ENCODE measurements around the gene DCBLD1. TPM values are rescaled to one million over a fixed set of nuclear protein-coding genes. Genes with fewer than 3 reads are reported as not detected.

DCBLD1 gene
- total and polyA plus RNA-seq, 4 donors = 2.7 to 10.4 (median 4.4) TPM

DNA sequence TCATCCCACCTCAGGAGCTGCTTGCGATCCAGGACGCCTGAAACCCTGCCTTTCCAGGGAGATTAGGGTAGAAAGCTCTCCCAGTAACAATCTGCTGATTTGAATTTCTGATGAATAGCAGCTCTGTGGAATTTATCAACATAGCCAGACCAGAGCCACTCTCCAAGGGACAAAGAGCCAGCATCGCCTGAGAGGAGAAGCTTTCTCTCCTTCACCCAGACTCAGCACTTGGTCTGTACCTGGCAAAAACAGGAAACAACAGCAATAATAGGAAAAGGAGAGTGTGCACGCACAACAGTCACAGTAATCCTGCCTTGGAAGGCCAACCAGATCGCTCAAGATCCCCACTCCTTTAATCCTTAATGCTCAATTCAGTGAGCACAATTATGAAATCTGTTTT, 34.5 kb upstream of the DCBLD1 start (continued):
- TF ChIP-seq, protein P1, sequence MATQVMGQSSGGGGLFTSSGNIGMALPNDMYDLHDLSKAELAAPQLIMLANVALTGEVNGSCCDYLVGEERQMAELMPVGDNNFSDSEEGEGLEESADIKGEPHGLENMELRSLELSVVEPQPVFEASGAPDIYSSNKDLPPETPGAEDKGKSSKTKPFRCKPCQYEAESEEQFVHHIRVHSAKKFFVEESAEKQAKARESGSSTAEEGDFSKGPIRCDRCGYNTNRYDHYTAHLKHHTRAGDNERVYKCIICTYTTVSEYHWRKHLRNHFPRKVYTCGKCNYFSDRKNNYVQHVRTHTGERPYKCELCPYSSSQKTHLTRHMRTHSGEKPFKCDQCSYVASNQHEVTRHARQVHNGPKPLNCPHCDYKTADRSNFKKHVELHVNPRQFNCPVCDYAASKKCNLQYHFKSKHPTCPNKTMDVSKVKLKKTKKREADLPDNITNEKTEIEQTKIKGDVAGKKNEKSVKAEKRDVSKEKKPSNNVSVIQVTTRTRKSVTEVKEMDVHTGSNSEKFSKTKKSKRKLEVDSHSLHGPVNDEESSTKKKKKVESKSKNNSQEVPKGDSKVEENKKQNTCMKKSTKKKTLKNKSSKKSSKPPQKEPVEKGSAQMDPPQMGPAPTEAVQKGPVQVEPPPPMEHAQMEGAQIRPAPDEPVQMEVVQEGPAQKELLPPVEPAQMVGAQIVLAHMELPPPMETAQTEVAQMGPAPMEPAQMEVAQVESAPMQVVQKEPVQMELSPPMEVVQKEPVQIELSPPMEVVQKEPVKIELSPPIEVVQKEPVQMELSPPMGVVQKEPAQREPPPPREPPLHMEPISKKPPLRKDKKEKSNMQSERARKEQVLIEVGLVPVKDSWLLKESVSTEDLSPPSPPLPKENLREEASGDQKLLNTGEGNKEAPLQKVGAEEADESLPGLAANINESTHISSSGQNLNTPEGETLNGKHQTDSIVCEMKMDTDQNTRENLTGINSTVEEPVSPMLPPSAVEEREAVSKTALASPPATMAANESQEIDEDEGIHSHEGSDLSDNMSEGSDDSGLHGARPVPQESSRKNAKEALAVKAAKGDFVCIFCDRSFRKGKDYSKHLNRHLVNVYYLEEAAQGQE (IDR thresholded peaks at IDR 0.05) = no peak
- TF ChIP-seq TAF1 (conservative IDR thresholded peaks at IDR 0.05) (no peak), RXRA (IDR thresholded peaks at IDR 0.05) (no peak), FOXA2 (IDR thresholded peaks at IDR 0.05) (no peak)

DNA sequence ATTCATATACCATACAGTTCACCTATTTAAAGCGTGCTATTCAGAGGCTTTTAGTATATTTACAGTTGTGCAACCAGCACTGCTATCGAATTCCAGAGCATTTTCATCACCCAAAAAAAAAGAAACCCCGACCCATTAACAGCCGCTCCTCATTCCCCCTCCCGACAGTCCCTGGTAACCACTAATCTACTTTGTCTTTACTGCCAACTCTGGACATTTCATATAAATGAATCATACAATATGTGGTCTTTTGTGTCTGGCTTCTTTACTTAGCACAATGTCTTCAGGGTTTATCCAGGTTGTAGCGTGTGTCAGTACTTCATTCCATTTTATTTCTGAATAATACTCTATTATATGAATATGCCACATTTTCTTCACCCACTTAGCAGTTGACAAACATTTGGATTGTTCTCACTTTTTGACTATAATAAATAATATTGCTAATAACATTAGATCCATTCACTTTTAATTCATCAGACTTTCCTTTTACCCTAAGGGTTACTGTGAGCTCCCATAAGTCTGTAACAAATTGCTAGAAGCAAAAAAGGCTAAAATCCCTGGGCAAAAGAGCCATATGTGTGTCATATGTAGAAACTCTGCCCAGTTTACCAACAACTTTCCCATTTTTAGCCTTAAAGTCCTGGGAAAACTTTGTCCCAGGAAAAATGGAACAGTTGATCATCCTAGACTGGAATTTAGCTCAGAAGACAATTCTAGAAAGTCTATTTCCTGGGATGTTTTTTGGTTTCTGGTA, 33.6 kb upstream of the DCBLD1 start:
- H3K36me3 ChIP-seq (ENCODE audit: control insufficient read depth in 4 of 4, insufficient read depth in 3 of 4, low read depth in 1 of 4, low read length in 3 of 4) = no peaks in the 10 kb centered on the region
- H3K4me3 ChIP-seq (ENCODE audit: low read depth in 1 of 3, low read length in 3 of 3) = no peak overlapping the region
- H3K9ac ChIP-seq (ENCODE audit: low read depth in 1 of 2, low read length in 2 of 2) = no peak overlapping the region
- no peak for DNase-seq (ENCODE audit: low spot score)
- no peak overlapping the region for H3K27ac ChIP-seq (ENCODE audit: low read depth in 1 of 2, low read length in 2 of 2)
- TF ChIP-seq, protein P2, sequence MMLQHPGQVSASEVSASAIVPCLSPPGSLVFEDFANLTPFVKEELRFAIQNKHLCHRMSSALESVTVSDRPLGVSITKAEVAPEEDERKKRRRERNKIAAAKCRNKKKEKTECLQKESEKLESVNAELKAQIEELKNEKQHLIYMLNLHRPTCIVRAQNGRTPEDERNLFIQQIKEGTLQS (IDR thresholded peaks at IDR 0.05) = no peak
- TF ChIP-seq HNF4A (conservative IDR thresholded peaks at IDR 0.05) (no peak), RAD21 (IDR thresholded peaks at IDR 0.05) (no peak), SP1 (IDR thresholded peaks at IDR 0.05) (no peak), NR2F2 (IDR thresholded peaks at IDR 0.05) (no peak), YY1 (IDR thresholded peaks at IDR 0.05) (no peak)
- TF ChIP-seq, protein P1 (IDR thresholded peaks at IDR 0.05) = no peak
- TF ChIP-seq, protein P3, sequence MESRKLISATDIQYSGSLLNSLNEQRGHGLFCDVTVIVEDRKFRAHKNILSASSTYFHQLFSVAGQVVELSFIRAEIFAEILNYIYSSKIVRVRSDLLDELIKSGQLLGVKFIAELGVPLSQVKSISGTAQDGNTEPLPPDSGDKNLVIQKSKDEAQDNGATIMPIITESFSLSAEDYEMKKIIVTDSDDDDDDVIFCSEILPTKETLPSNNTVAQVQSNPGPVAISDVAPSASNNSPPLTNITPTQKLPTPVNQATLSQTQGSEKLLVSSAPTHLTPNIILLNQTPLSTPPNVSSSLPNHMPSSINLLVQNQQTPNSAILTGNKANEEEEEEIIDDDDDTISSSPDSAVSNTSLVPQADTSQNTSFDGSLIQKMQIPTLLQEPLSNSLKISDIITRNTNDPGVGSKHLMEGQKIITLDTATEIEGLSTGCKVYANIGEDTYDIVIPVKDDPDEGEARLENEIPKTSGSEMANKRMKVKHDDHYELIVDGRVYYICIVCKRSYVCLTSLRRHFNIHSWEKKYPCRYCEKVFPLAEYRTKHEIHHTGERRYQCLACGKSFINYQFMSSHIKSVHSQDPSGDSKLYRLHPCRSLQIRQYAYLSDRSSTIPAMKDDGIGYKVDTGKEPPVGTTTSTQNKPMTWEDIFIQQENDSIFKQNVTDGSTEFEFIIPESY (IDR thresholded peaks at IDR 0.05) = no peak
- H3K9me3 ChIP-seq (ENCODE audit: control insufficient read depth in 4 of 4, low read length in 3 of 4) = no peaks in the 10 kb centered on the region
- peaks cover 0 to 2% (median 0%) of the 10 kb centered on the region in 4 donors for H3K27me3 ChIP-seq (ENCODE audit: control insufficient read depth in 4 of 4, insufficient read depth in 4 of 4, low read length in 3 of 4)
- H3K4me1 ChIP-seq (ENCODE audit: control insufficient read depth in 4 of 4, insufficient read depth in 4 of 4, low read length in 3 of 4) = no peaks in the 10 kb centered on the region
- 75% methylated on average over 6 of the region's 6 CpGs for WGBS

All from liver (tissue), 9 donors.